GM21528 (cell line): ENCODE results near the gene GBX2.

ENCODE experiments used
- ATAC-seq: cut with Tn5 transposase; IDR thresholded peaks from one replicate; pipeline ENCODE4 v1.9.1; 2021; ENCODE audit warnings: mild to moderate bottlenecking, moderate library complexity; ENCODE audit not compliant: unreplicated experiment, low FRiP score

The GBX2 gene

GRCh38 chr2:236169741-236170589 lies 1.8 kb upstream of the GBX2 start:
- no peak for ATAC-seq

DNA sequence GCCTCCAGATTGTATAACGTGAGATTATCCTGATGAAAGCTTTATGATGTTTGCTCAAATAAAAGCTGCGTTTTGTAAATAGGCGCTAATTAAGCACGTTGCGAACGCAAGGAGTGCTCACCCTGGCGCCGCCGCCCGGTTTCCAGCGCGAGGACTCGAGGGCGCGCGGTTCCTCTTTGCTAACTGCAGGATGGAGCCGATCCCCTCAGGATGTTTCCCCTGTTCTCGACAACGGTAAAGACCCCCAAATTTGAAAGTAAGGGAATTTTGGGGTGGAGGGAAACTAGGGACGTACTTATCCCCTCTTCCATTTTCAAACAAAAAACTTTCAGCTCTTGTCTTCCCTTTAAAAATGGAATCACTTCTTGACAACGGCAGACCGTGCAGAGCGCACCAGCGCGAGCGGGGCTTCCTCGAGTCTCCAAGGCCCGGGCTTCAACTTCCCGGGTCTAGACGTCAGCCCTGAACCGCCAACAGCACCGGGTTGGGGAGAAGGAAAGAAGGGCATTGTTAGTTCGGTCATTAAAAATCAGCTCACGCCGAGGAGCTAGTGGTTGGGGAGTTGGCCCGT lies 1.1 kb upstream of the GBX2 start:
- no peak for ATAC-seq

DNA sequence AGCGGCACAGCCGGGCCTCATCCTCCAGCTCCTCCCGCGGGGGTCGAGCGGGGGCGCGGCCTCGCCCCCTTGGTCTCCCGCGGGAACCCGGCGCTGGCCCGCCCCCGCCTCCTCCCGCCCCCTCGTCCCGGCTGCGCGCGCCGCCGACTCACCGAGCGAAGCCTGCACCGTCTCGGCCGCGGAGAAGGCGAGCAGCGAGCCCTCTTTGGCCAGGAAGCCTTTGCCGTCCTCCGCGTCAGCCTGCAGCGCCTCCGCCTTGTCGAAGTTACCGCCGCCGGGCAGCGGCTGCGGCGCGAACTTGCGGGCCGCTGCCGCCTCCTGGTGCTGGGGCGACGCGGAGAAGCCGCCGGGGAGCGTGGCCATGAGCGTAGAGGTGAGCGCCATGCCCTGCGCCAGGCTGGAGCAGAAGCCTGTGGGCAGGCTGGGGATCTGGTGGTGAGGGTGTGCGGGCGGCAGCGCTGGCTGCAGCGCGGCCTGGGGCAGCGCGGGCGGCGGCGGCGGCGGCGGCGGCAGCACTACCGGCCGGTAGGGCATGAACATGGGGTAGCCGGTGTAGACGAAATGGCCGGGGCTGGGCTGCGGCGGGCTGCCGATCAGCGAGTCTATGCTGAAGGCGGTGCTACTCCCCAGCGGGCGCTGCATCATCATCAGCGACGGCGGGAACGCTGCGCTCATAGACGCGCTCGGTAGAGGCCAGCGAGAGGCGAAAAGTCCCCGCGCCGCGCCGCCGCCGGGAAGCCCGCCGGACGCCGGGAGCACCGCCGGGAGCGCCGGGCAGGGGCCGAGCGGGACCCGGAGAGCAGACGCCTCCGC lies 683 bp downstream of the GBX2 start:
- ATAC-seq, result no peak

GRCh38 chr2:236166796-236167296 lies 1.3 kb downstream of the GBX2 start:
- ATAC-seq, result no peak

- ATAC-seq, result no peak
Measured at GRCh38 chr2:236165842-236166795, 2.1 kb downstream of the GBX2 start.

DNA sequence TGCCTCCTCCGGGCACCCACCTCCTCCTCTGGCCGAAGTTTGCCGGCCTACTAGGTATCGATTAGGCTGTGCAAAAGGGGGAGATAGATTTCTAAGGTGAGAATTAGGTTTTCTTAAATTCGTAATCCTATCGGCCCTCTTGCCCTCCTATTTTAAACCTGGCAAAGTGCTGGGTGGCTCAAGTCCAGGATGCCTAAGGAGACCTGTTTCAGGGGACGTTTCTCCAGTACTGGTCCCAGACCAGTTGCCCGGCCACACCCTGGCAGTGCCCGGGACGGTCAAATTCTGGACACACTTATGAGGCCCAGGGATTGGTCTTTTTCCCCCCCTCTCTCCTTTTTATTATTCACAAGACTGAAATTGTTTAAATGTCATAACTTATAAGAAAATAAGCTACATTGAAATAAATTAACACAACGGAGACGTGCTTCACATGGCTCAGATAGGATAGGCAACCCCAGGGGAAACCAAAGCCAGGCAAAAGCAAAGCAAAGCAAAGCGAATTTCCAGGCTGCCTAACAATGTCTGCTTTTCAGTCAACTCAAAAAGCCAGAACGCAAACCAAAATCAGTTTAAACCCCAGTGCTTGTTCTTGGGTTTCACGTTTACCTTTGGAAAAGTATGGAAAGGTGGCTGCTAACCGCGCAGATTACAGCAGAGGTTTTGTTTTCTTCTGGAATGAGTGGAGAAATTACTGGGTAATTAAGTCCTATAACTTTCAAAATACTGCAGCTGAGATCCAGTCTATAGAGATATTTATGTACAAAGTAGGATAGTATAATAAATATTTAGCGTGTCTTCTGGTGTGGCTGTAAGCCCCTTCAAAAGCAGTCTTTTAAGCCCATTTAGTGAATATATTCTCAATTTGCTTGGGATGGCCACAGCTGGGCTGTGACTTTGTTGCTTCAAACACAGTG lies 3.0 kb downstream of the GBX2 start:
- ATAC-seq, result no peak

DNA sequence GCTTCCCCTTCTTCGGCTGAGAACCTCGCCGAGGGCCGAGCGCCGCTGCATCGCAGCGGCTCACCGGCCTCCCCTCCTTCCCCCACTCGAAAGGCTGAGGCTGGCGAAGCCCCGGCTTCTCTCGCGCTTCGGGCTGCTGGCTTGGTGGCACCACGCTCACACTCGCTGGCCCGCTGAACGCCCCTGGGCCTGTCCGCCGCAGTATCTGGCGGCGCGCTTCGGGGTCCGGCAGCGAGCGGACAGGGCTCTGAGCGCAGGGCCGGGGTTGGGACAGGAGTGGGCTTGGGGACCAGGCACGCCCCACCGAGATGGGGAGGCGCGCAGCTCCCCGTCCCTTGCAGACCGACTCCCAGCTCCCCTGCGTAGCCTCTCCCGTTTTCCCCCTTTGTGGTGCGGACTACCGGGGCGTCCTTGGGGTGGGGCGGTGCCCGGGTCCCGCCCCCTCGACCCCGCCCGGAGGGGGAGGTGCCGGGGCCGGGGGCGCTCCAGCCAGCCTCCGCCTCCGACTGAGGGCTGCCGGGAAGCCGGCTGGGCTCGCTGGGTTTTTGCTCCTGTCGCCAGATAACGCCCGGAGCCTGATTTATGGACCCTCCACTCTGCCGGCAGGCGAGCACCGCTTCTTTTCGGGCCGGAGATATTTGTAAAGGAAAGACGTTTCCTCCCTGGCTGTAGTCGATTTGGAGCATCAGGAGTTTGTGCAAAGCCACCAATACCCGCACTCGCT lies 3.8 kb downstream of the GBX2 start:
- no peak for ATAC-seq

- no peak for ATAC-seq
Measured at GRCh38 chr2:236163471-236164200, 4.5 kb downstream of the GBX2 start.

DNA sequence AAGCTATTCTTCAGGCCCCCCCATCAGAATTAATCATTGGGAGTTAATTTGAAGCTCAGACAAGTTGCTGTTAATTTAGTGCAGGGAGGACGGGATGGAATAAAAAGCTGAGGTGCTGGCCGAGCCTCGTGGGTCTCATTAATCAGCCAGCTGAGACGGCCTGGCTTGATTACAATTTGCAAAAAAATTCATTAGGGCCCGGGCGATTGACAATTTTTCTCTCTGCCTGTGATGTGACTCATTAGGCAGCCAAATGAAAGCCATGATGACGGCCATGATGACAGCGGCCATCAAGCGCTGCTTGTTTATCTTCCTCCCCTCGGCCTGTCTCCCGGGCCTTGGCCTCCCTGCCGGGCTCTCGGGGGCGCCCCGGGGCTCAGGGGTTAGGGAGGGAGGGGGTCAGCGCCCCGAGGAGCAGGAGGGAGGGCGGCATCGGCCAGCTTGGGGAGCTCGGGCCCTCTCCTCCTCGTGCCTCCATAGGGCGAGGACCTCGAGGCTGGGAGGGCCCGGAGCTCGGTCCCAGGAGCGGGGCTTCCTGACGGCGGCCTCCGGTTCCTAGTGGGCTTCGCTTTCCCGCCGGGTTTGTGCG lies 5.2 kb downstream of the GBX2 start:
- ATAC-seq, result no peak

- no peak for ATAC-seq
Measured at GRCh38 chr2:236162031-236162845, 5.9 kb downstream of the GBX2 start.

GRCh38 chr2:236161531-236161930 lies 6.7 kb downstream of the GBX2 start:
- no peak for ATAC-seq

GRCh38 chr2:236161082-236161462 lies 7.1 kb downstream of the GBX2 start:
- ATAC-seq, result no peak

DNA sequence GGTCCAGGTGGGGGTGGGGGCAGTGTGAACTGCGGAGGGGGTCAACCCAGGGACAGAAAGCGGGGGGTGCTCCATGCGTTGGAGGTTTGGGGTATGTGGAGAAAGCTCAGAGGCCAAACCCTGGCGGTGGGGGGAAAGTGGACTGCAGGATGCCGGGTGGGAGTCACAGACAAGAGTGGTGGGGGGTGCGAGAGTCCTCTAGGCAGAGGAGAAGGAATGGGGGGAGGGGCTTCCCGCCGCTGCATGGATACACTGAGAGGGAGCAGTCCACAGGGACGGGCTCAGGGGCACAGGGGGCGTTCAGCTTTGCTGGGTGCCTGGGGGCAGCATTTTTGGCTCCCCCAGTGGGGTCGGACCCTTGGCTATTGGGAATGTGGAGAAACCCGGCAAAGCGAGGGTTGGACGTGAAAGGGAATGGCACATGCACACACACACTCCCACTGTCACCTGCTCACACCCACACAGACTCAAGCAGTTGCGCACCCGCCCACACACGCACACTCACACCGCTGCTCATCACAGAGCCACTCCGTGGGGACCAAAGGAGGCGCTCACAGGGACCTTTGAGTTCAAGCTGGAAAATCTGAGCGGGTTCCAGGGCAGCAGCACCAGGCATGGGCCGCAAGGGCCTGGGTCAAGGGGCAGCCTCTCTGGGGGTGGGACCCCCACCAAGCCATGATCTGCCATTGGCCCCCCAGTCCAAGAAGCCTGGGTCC lies 7.7 kb downstream of the GBX2 start:
- ATAC-seq, result no peak

GRCh38 chr2:236159778-236160170 lies 8.4 kb downstream of the GBX2 start:
- ATAC-seq, result no peak

DNA sequence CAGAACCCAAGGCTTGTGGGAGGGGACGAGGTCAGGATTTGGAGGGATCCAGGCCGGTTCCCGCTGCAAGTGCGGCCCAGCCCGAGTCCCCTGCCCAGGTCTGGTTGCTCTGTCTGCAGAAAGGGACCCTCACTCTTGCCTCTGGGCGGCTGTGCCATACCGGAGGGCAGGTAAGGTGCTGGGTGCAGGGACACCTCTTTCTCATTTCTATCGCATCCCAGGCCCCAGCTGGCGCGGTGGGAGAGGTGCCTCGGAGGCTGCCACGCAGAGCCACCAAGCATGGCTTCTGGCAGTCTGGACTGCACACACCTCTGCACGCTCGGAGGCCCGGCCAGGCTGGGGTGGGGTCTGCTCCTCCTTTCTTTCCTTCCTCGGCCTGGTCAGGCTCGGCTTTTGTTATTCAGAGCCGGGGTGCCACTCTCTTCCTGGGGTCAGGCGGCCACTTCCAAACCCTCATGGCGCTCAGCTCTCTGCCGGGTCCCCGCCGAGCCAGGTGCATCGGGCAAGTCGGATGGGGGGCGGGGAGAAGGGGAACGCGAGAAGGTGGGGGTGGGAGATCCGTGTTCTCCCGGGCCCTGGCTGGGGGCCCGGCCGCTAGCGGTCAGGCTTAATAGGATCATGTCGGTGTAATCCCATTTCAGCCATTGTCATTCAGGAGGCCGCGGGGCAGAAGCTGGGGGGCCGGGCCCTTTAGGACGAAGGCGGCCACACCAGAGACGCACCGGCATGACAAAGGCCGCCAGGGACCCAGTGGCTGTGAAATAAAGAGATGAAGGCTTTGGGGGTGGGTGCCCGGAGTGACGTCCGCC lies 9.0 kb downstream of the GBX2 start:
- ATAC-seq, result no peak
